Stimulated activated CD8-positive, alpha-beta memory T cell treated with anti-CD3 and anti-CD28 coated beads, Interleukin-7, amount 100 ng/mL, for 1 hour (primary cell): ENCODE measurements around the gene ASPSCR1.

Source experiments
- DNase-seq, 2 donors: peaks; one replicate each; pipeline ENCODE4 v3.0.0-alpha.2; 2020; ENCODE audit warnings: low read depth in 2 of 2

ASPSCR1 gene

GRCh38 chr17:82012640-82013295 is 35.3 kb downstream of the ASPSCR1 start:
- DNase-seq: no peak

- no peak for DNase-seq
These were observed 35.9 kb downstream of the ASPSCR1 start for GRCh38 chr17:82013341-82013740.

GRCh38 chr17:82013772-82014321 is 36.4 kb downstream of the ASPSCR1 start:
- DNase-seq: no peak

- no peak for DNase-seq
These were observed 37.0 kb downstream of the ASPSCR1 start for GRCh38 chr17:82014432-82014831.

- no peak for DNase-seq
These were observed 37.5 kb downstream of the ASPSCR1 start for GRCh38 chr17:82014971-82015310.

- DNase-seq: no peak
These were observed 38.0 kb downstream of the ASPSCR1 start for GRCh38 chr17:82015311-82015971.

GRCh38 chr17:82016061-82016874 is 38.8 kb downstream of the ASPSCR1 start:
- DNase-seq: no peak

GRCh38 chr17:82016875-82017459 is 39.5 kb downstream of the ASPSCR1 start:
- no peak for DNase-seq

- DNase-seq: no peak
These were observed 40.3 kb downstream of the ASPSCR1 start for GRCh38 chr17:82017612-82018151.

- no peak for DNase-seq
These were observed 40.9 kb downstream of the ASPSCR1 start for GRCh38 chr17:82018152-82018988.

- DNase-seq: no peak
These were observed 41.7 kb downstream of the ASPSCR1 start for GRCh38 chr17:82018989-82019689.

GRCh38 chr17:82019690-82020571 is 42.5 kb downstream of the ASPSCR1 start:
- DNase-seq: peak in 1 of 2 donors; percentile 50

GRCh38 chr17:82020572-82021106 is 43.2 kb downstream of the ASPSCR1 start:
- no peak for DNase-seq

GRCh38 chr17:82021107-82021899 is 43.9 kb downstream of the ASPSCR1 start:
- peak in 1 of 2 donors; percentile 35 for DNase-seq

GRCh38 chr17:82021900-82022309 is 44.5 kb downstream of the ASPSCR1 start:
- DNase-seq: no peak

- no peak for DNase-seq
These were observed 45.0 kb downstream of the ASPSCR1 start, which contains the start of gene CENPX for GRCh38 chr17:82022310-82022980. Gene CENPX (minus strand): TSS chr17:82022878. CDS start chr17:82022861, 17 bp downstream.

- DNase-seq: peak; percentile 99
These were observed 45.6 kb downstream of the ASPSCR1 start, which contains the start of gene LRRC45 for GRCh38 chr17:82022981-82023446. Gene LRRC45 (plus strand): TSS chr17:82023305. CDS start chr17:82023644, 339 bp downstream.
